ENCODE results near the gene EEF1B2.

DNA sequence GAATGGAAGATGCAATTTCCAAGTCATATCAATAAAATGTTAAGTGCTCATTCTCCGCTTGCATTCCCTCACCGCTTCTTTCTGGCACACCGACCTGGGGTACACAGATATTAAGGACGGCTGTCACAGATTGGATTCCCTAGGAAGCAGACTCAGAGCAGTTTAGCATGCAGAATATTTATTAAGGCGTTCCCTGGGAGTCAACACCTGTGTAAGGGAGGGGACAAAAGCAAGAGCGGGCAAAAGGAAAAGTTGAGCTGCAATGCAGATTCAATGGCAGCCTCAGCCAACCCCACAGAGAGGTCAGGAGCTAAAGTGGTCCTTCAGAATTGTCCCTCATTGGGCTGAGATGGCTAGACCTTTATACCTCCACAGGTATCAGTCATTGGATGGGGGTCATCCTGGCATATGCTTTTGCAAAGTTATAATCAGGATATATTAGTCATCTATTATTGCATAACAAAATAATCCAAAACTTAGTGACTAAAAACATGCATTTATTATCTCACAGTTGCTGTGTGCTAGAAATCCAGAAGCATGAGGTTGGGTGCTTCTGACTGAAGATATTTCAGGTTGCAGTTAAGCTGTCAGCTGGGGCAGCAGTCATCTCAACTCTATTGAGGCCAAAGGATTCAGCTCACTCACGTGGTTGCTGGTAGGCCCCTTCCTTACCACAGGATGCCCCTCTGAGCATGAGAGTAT, 46.7 kb upstream of the EEF1B2 start:
- no peak for TF ChIP-seq POLR2AphosphoS5 (IDR thresholded peaks at IDR 0.05; ENCODE audit: low read depth)
- TF ChIP-seq, protein P1, sequence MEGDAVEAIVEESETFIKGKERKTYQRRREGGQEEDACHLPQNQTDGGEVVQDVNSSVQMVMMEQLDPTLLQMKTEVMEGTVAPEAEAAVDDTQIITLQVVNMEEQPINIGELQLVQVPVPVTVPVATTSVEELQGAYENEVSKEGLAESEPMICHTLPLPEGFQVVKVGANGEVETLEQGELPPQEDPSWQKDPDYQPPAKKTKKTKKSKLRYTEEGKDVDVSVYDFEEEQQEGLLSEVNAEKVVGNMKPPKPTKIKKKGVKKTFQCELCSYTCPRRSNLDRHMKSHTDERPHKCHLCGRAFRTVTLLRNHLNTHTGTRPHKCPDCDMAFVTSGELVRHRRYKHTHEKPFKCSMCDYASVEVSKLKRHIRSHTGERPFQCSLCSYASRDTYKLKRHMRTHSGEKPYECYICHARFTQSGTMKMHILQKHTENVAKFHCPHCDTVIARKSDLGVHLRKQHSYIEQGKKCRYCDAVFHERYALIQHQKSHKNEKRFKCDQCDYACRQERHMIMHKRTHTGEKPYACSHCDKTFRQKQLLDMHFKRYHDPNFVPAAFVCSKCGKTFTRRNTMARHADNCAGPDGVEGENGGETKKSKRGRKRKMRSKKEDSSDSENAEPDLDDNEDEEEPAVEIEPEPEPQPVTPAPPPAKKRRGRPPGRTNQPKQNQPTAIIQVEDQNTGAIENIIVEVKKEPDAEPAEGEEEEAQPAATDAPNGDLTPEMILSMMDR (conservative IDR thresholded peaks at IDR 0.05; ENCODE audit: low read depth in 2 of 2) = no peak

Measured in GM23338 (cell line).